SK-N-MC (cell line): ENCODE data around the gene ESRRB.

Experiments
- EZH2 ChIP-seq: fragments of 200-600 bp; sonication (generic); IDR thresholded peaks from one replicate; pipeline ENCODE4 v1.6.1; 2017; ENCODE audit warnings: antibody characterized with exemption
- POLR2AphosphoS5 ChIP-seq: IDR thresholded peaks from 2 replicates; pipeline ENCODE4 v1.6.1; 2012; ENCODE audit warnings: mild to moderate bottlenecking, low read depth, low read length, borderline replicate concordance

- TF ChIP-seq POLR2AphosphoS5 = no peak
- no peak for TF ChIP-seq EZH2
Measured at GRCh38 chr14:76373456-76373855, 2.5 kb upstream of the ESRRB start.
